HG02870 (cell line): ENCODE measurements around the gene SDK1.
"Not testable (repeated sequence)": the region's sequence is repeated elsewhere in the genome, so short reads cannot be mapped to it uniquely, and the experiment has no call there.

ENCODE experiments used
- ATAC-seq: cut with Tn5 transposase; IDR thresholded peaks from one replicate; pipeline ENCODE4 v1.9.1; 2021; ENCODE audit warnings: mild to moderate bottlenecking, moderate library complexity; ENCODE audit not compliant: unreplicated experiment

SDK1 gene

GRCh38 chr7:4248295-4248694, 947.2 kb downstream of the SDK1 start:
- ATAC-seq, result no peak

- no peak for ATAC-seq
Measured at GRCh38 chr7:4249241-4249640, 948.2 kb downstream of the SDK1 start.

- no peak for ATAC-seq
Measured at GRCh38 chr7:4255336-4255735, 954.3 kb downstream of the SDK1 start.

GRCh38 chr7:4256286-4256685, 955.2 kb downstream of the SDK1 start:
- no peak for ATAC-seq

GRCh38 chr7:4257146-4258111, 956.4 kb downstream of the SDK1 start:
- ATAC-seq, result no peak

- not testable (repeated sequence) for ATAC-seq
Measured at GRCh38 chr7:4260116-4260515, 959.1 kb downstream of the SDK1 start.

- no peak for ATAC-seq
Measured at GRCh38 chr7:4260867-4261600, 960.0 kb downstream of the SDK1 start.

- no peak for ATAC-seq
Measured at GRCh38 chr7:4261601-4261960, 960.5 kb downstream of the SDK1 start.

GRCh38 chr7:4264206-4264605, 963.2 kb downstream of the SDK1 start:
- ATAC-seq, result not testable (repeated sequence)

- ATAC-seq, result no peak
Measured at GRCh38 chr7:4265066-4265465, 964.0 kb downstream of the SDK1 start.

- no peak for ATAC-seq
Measured at GRCh38 chr7:4265676-4266075, 964.6 kb downstream of the SDK1 start.

GRCh38 chr7:4266270-4267040, 965.4 kb downstream of the SDK1 start:
- ATAC-seq, result no peak

GRCh38 chr7:4267341-4268039, 966.4 kb downstream of the SDK1 start:
- no peak for ATAC-seq

GRCh38 chr7:4268040-4268965, 967.3 kb downstream of the SDK1 start:
- no peak for ATAC-seq

- ATAC-seq, result no peak
Measured at GRCh38 chr7:4269086-4269485, 968.0 kb downstream of the SDK1 start.

GRCh38 chr7:4269746-4270145, 968.7 kb downstream of the SDK1 start:
- ATAC-seq, result no peak

- ATAC-seq, result no peak
Measured at GRCh38 chr7:4270268-4270667, 969.2 kb downstream of the SDK1 start.

GRCh38 chr7:4270941-4271715, 970.1 kb downstream of the SDK1 start:
- no peak for ATAC-seq

GRCh38 chr7:4271716-4272015, 970.6 kb downstream of the SDK1 start:
- ATAC-seq, result no peak
